K562 (cell line): ENCODE results near the gene CIART. TPM values are rescaled to one million over a fixed set of nuclear protein-coding genes. Genes with fewer than 3 reads are reported as not detected.

Experiments
- ARID4B ChIP-seq: sonication (generic); formaldehyde crosslinking; IDR thresholded peaks from 2 replicates; pipeline ENCODE4 v1.8.0; 2022; ENCODE audit warnings: mild to moderate bottlenecking, missing genetic modification reagents
- CBX3 ChIP-seq, 2 experiments: IDR thresholded peaks; 1 replicate in 1 of 2; 2 replicates in 1 of 2; pipeline ENCODE4 v1.6.1; 2012; ENCODE audit warnings: inconsistent platforms in 2 of 2, low read length in 2 of 2, borderline replicate concordance in 1 of 2, control low read depth in 1 of 2
- EHMT2 ChIP-seq: fragments of 450-650 bp; IDR thresholded peaks from 2 replicates; pipeline ENCODE4 v1.6.1; 2018; ENCODE audit warnings: antibody characterized with exemption
- ELF1 ChIP-seq: fragments of 200-800 bp; sonication (Bioruptor generic); IDR thresholded peaks from 2 replicates; pipeline ENCODE4 v1.6.1; 2016; ENCODE audit warnings: missing genetic modification characterization, missing compliant biosample characterization
- ETV6 ChIP-seq, 3 experiments: fragments of 150-350 bp in 1 of 3; sonication (generic) in 1 of 3; formaldehyde crosslinking in 1 of 3; IDR thresholded peaks; 2 replicates each; pipeline versions ENCODE4 v1.6.1 to v1.8.0; 2014 to 2022; ENCODE audit warnings: borderline replicate concordance in 2 of 3, low read depth in 2 of 3, antibody characterized with exemption in 1 of 3, low read length in 1 of 3, mild to moderate bottlenecking in 1 of 3, missing genetic modification reagents in 1 of 3
- LCOR ChIP-seq: sonication (generic); formaldehyde crosslinking; IDR thresholded peaks from 2 replicates; pipeline ENCODE4 v1.8.0; 2022; ENCODE audit warnings: mild to moderate bottlenecking, missing genetic modification reagents
- MITF ChIP-seq: IDR thresholded peaks from 2 replicates; pipeline ENCODE4 v1.6.1; 2014; ENCODE audit warnings: antibody characterized with exemption
- SMAD1 ChIP-seq: fragments of 150-350 bp; IDR thresholded peaks from 2 replicates; pipeline ENCODE4 v1.6.1; 2014; ENCODE audit warnings: low read length, low read depth; ENCODE audit not compliant: partially characterized antibody
- ZBTB2 ChIP-seq: fragments of 450-650 bp; IDR thresholded peaks from 2 replicates; pipeline ENCODE4 v1.6.1; 2016; ENCODE audit warnings: antibody characterized with exemption
- ZNF232 ChIP-seq: sonication (generic); formaldehyde crosslinking; IDR thresholded peaks from 2 replicates; pipeline ENCODE4 v1.8.0; 2022; ENCODE audit warnings: mild to moderate bottlenecking, missing genetic modification reagents
- ZNF280A ChIP-seq: fragments of 450-650 bp; IDR thresholded peaks from 2 replicates; pipeline ENCODE4 v1.6.1; 2018; ENCODE audit warnings: mild to moderate bottlenecking, low read depth; ENCODE audit not compliant: partially characterized antibody
- ZNF436 ChIP-seq: fragments of 250-450, 450-650 bp; sonication (Bioruptor Pico); formaldehyde crosslinking; IDR thresholded peaks from 2 replicates; pipeline ENCODE4 v1.7.0; 2020; ENCODE audit warnings: mild to moderate bottlenecking
- ZNF764 ChIP-seq: fragments of 250-450 bp; sonication (Bioruptor Pico); IDR thresholded peaks from 2 replicates; pipeline ENCODE4 v1.4.0; 2020; ENCODE audit warnings: low read depth, mild to moderate bottlenecking, moderate library complexity
- polyA plus RNA-seq, 8 experiments: library from polyadenylated mRNA; depleted of rRNA in 4 of 8; stranded (reverse) in 5 of 8; unstranded in 3 of 8; fragments of >200 nt; fragmentation: Nextera tagmentation in 2 of 8; fragmentation: Illumina TruSeq in 1 of 8; extraction: Ambion mirVana in 2 of 8; extraction: Trizol in 1 of 8; gene quantifications; 2 replicates each; pipeline versions ENCODE4 v1.2.1 to v1.2.3, GENCODE V29; 2011 to 2014; ENCODE audit warnings: inconsistent platforms in 1 of 8, missing spikeins in 1 of 8
- total RNA-seq, 7 experiments: library from RNA; depleted of rRNA in 6 of 7; stranded (reverse); fragments of >200 nt in 6 of 7; fragmentation: Illumina TruSeq in 2 of 7; extraction: Trizol in 2 of 7; gene quantifications; 2 replicates each; pipeline versions ENCODE4 v1.2.1 to v1.2.3, GENCODE V29; 2011 to 2021; ENCODE audit warnings: low replicate concordance in 1 of 7
- TF ChIP-seq, protein P1 (sequence below): fragments of 250-450 bp; sonication (Bioruptor Pico); IDR thresholded peaks from 2 replicates; pipeline ENCODE4 v1.5.0; 2021
- TF ChIP-seq, protein P2 (sequence below): fragments of 200-800 bp; sonication (Bioruptor generic); IDR thresholded peaks from 2 replicates; pipeline ENCODE4 v1.6.1; 2017; ENCODE audit warnings: missing genetic modification characterization, missing compliant biosample characterization

The CIART gene
- total and polyA plus RNA-seq, 9 of the 15 experiments (the other 6 are each of a cell fraction or from before 2014, with no cell fraction given) = 0.07 to 0.35 (median 0.19) TPM; not detected in 2

DNA sequence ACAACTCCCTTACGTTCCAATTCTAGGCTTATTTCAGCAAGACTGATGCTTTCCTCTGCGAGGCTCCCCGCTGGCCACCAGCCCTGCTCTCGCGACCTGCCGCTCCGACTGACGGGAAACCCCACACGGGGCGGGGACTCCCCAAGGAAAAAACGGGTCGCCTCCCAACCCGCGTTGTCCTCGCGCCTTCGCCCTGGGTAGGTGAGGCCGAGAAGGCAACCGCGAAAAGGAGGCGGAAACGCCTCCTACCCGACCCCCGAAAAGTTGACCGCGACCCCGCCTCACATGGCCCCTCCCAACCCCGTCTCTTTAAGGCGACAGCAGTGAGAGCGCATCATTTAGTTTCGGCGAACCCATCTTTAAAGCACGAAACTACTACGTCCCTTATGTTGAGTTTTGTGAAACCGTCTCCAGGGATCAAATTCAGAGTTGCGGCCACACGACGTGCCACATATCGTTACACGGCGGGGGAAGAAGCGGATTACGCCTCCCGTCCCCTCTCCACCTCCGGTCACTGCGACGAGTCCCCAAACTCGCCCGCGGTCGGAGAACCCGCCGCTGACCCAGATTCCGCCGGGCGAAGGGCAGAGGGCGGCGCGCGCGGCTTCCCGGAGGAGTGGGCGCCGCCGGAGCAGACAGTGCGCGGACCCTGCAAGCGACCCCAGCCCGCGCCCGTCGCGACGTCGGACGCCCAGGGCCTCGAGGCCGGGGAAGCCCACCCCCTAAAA is 47.6 kb upstream of the CIART start (continued):
- no peak for TF ChIP-seq CBX3 (IDR thresholded peaks at IDR 0.05; ENCODE audit: borderline replicate concordance in 1 of 2, low read length in 2 of 2)
- no peak for TF ChIP-seq ELF1
- TF ChIP-seq ZNF436 (CRISPR knock-in tag) = no peak
- TF ChIP-seq ARID4B (CRISPR knock-in tag) = 0 out of 2 replicates have a peak, but pooled peaks have one; percentile 33
- TF ChIP-seq, protein P1, sequence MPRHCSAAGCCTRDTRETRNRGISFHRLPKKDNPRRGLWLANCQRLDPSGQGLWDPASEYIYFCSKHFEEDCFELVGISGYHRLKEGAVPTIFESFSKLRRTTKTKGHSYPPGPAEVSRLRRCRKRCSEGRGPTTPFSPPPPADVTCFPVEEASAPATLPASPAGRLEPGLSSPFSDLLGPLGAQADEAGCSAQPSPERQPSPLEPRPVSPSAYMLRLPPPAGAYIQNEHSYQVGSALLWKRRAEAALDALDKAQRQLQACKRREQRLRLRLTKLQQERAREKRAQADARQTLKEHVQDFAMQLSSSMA (CRISPR knock-in tag) = no peak
- TF ChIP-seq SMAD1 = peak; percentile 40
- TF ChIP-seq ETV6 (IDR thresholded peaks at IDR 0.05; ENCODE audit: borderline replicate concordance in 1 of 2, low read depth in 2 of 2, low read length in 1 of 2) = no peak
- TF ChIP-seq ETV6 (CRISPR knock-in tag; IDR thresholded peaks at IDR 0.05; ENCODE audit: borderline replicate concordance) = no peak
- TF ChIP-seq LCOR (CRISPR knock-in tag) = no peak; the same call in 1 of the 2 replicates
- TF ChIP-seq, protein P2, sequence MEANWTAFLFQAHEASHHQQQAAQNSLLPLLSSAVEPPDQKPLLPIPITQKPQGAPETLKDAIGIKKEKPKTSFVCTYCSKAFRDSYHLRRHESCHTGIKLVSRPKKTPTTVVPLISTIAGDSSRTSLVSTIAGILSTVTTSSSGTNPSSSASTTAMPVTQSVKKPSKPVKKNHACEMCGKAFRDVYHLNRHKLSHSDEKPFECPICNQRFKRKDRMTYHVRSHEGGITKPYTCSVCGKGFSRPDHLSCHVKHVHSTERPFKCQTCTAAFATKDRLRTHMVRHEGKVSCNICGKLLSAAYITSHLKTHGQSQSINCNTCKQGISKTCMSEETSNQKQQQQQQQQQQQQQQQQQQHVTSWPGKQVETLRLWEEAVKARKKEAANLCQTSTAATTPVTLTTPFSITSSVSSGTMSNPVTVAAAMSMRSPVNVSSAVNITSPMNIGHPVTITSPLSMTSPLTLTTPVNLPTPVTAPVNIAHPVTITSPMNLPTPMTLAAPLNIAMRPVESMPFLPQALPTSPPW (CRISPR knock-in tag) = peak; percentile 50; the same call in 1 of the 2 replicates
- no peak for TF ChIP-seq ZBTB2
- no peak for TF ChIP-seq EHMT2
- TF ChIP-seq ZNF280A = no peak
- no peak for TF ChIP-seq ZNF232 (CRISPR knock-in tag)
- TF ChIP-seq MITF = no peak
- TF ChIP-seq ZNF764 = no peak
